H9 (cell line): Measurements from ENCODE around the gene DAB2IP. TPM values are rescaled to one million over a fixed set of nuclear protein-coding genes. Genes with fewer than 3 reads are reported as not detected.
A peak's percentile ranks its signal among the peaks of the same experiment; 100 is the strongest.

ENCODE experiments used
- DNase-seq: peaks from one replicate; pipeline ENCODE4 v3.0.0-alpha.2; 2017
- H2AFZ ChIP-seq: one replicate; pipeline ENCODE4 v1.6.1; 2013; ENCODE audit warnings: mild to moderate bottlenecking, low read length, control low read depth, moderate library complexity
- H2AK5ac ChIP-seq: 2 replicates; pipeline ENCODE4 v1.6.1; 2013; ENCODE audit warnings: low read length, control low read depth, mixed read lengths; ENCODE audit not compliant: insufficient read length
- H2BK120ac ChIP-seq: one replicate; pipeline ENCODE4 v1.6.1; 2013; ENCODE audit warnings: low read depth, mild to moderate bottlenecking, low read length, control low read depth, inconsistent platforms; ENCODE audit not compliant: poor library complexity, severe bottlenecking
- H2BK12ac ChIP-seq: 2 replicates; pipeline ENCODE4 v1.6.1; 2013; ENCODE audit warnings: low read length, control low read depth, mixed read lengths, low read depth; ENCODE audit not compliant: insufficient read length
- H2BK15ac ChIP-seq: 2 replicates; pipeline ENCODE4 v1.6.1; 2013; ENCODE audit warnings: low read depth, low read length, control low read depth
- H2BK20ac ChIP-seq: one replicate; pipeline ENCODE4 v1.6.1; 2013; ENCODE audit warnings: low read depth, mild to moderate bottlenecking, low read length, control low read depth, inconsistent platforms; ENCODE audit not compliant: poor library complexity, severe bottlenecking
- H2BK5ac ChIP-seq: 2 replicates; pipeline ENCODE4 v1.6.1; 2013; ENCODE audit warnings: low read length, control low read depth, mixed read lengths; ENCODE audit not compliant: insufficient read length
- H3K14ac ChIP-seq: 2 replicates; pipeline ENCODE4 v1.6.1; 2013; ENCODE audit warnings: low read length, control low read depth; ENCODE audit not compliant: insufficient read depth
- H3K18ac ChIP-seq: 2 replicates; pipeline ENCODE4 v1.6.1; 2013; ENCODE audit warnings: low read depth, mild to moderate bottlenecking, mixed read lengths, low read length, control low read depth; ENCODE audit not compliant: insufficient read length
- H3K23ac ChIP-seq: 2 replicates; pipeline ENCODE4 v1.6.1; 2013; ENCODE audit warnings: low read length, control low read depth, mixed read lengths, low read depth; ENCODE audit not compliant: insufficient read length
- H3K23me2 ChIP-seq: 2 replicates; pipeline ENCODE4 v1.6.1; 2013; ENCODE audit warnings: low read depth, mild to moderate bottlenecking, mixed read lengths, low read length, control low read depth; ENCODE audit not compliant: insufficient read length, poor library complexity, severe bottlenecking
- H3K27ac ChIP-seq: 2 replicates; pipeline ENCODE4 v1.5.1; 2013; ENCODE audit warnings: low read length, control low read depth, mixed read lengths, low read depth; ENCODE audit not compliant: insufficient read length
- H3K27me3 ChIP-seq: 2 replicates; pipeline ENCODE4 v1.6.1; 2013; ENCODE audit warnings: low read length, control low read depth, inconsistent platforms; ENCODE audit not compliant: insufficient read depth
- H3K4ac ChIP-seq: 2 replicates; pipeline ENCODE4 v1.6.1; 2013; ENCODE audit warnings: low read depth, mild to moderate bottlenecking, control low read depth, inconsistent platforms, low read length, moderate library complexity
- H3K4me1 ChIP-seq: 2 replicates; pipeline ENCODE4 v1.6.1; 2013; ENCODE audit warnings: low read length, control low read depth, inconsistent platforms; ENCODE audit not compliant: insufficient read depth
- H3K4me2 ChIP-seq: 2 replicates; pipeline ENCODE4 v1.6.1; 2013; ENCODE audit warnings: low read length, control low read depth, mixed read lengths; ENCODE audit not compliant: insufficient read length, insufficient read depth
- H3K56ac ChIP-seq: 2 replicates; pipeline ENCODE4 v1.6.1; 2013; ENCODE audit warnings: low read depth, mild to moderate bottlenecking, mixed read lengths, low read length, control low read depth; ENCODE audit not compliant: insufficient read length
- H3K79me1 ChIP-seq: 2 replicates; pipeline ENCODE4 v1.6.1; 2013; ENCODE audit warnings: low read depth, mild to moderate bottlenecking, moderate library complexity, low read length, control low read depth, inconsistent platforms; ENCODE audit not compliant: insufficient read depth, poor library complexity, severe bottlenecking
- H3K79me2 ChIP-seq: 2 replicates; pipeline ENCODE4 v1.6.1; 2013; ENCODE audit warnings: low read length, control low read depth, inconsistent platforms; ENCODE audit not compliant: insufficient read depth
- H3K9ac ChIP-seq: 2 replicates; pipeline ENCODE4 v1.6.1; 2013; ENCODE audit warnings: low read length, control low read depth, mixed read lengths; ENCODE audit not compliant: insufficient read length; ENCODE audit errors: extremely low read depth
- H3K9me3 ChIP-seq: one replicate; pipeline ENCODE4 v1.6.1; 2013; ENCODE audit warnings: low read depth, low read length, inconsistent platforms; ENCODE audit not compliant: control insufficient read depth
- H3T11ph ChIP-seq: one replicate; pipeline ENCODE4 v1.6.1; 2013; ENCODE audit warnings: mild to moderate bottlenecking, low read length, control low read depth, inconsistent platforms
- H4K20me1 ChIP-seq: one replicate; pipeline ENCODE4 v1.6.1; 2013; ENCODE audit not compliant: control insufficient read depth, insufficient read length, insufficient read depth
- H4K5ac ChIP-seq: 2 replicates; pipeline ENCODE4 v1.6.1; 2013; ENCODE audit warnings: low read depth, mild to moderate bottlenecking, mixed read lengths, low read length, control low read depth; ENCODE audit not compliant: insufficient read length
- H4K8ac ChIP-seq: replicated peaks from 2 replicates; pipeline ENCODE4 v1.6.1; 2013; ENCODE audit warnings: low read length, control low read depth, mixed read lengths, low read depth; ENCODE audit not compliant: insufficient read length
- H4K91ac ChIP-seq: 2 replicates; pipeline ENCODE4 v1.6.1; 2013; ENCODE audit warnings: low read depth, mild to moderate bottlenecking, moderate library complexity, mixed read lengths, low read length, control low read depth; ENCODE audit not compliant: insufficient read length
- H3K27ac Mint-ChIP-seq, 3 experiments: 2 replicates in 2 of 3; 3 replicates in 1 of 3; pipeline ENCODE4 v1.8.0; 2020 to 2021; ENCODE audit warnings: mixed read lengths in 3 of 3, mild to moderate bottlenecking in 1 of 3, moderate library complexity in 1 of 3
- H3K27me3 Mint-ChIP-seq: 2 replicates; pipeline ENCODE4 v1.8.0; 2021; ENCODE audit warnings: low read depth, mild to moderate bottlenecking, moderate library complexity, mixed read lengths
- H3K36me3 Mint-ChIP-seq, 3 experiments: 2 replicates in 2 of 3; 3 replicates in 1 of 3; pipeline ENCODE4 v1.8.0; 2020 to 2021; ENCODE audit warnings: low read depth in 3 of 3, mixed read lengths in 3 of 3; ENCODE audit not compliant: insufficient read depth in 1 of 3
- H3K4me1 Mint-ChIP-seq, 2 experiments: 2 replicates each; pipeline ENCODE4 v1.8.0; 2020; ENCODE audit warnings: mixed read lengths in 2 of 2
- H3K4me3 Mint-ChIP-seq, 2 experiments: 2 replicates in 1 of 2; 3 replicates in 1 of 2; pipeline ENCODE4 v1.8.0; 2020 to 2021; ENCODE audit warnings: mild to moderate bottlenecking in 2 of 2, mixed read lengths in 2 of 2, moderate library complexity in 1 of 2
- H3K9me3 Mint-ChIP-seq, 2 experiments: 2 replicates in 1 of 2; 3 replicates in 1 of 2; pipeline ENCODE4 v1.8.0; 2020; ENCODE audit warnings: mild to moderate bottlenecking in 2 of 2, mixed read lengths in 2 of 2, moderate library complexity in 1 of 2
- WGBS: extraction: QIAGEN DNeasy Blood & Tissue Kit; methylation state at CpG from one replicate; pipeline ENCODE4 v1.1.7; 2013; ENCODE audit warnings: missing lambda C conversion rate, low lambda C conversion rate, mixed read lengths; ENCODE audit not compliant: insufficient read length; ENCODE audit errors: extremely low coverage; 5-methylcytosine and 5-hydroxymethylcytosine counted together
- total RNA-seq: library from RNA; stranded (reverse); gene quantifications from 2 replicates; pipeline ENCODE4 v1.2.1, GENCODE V29; 2021
- TF ChIP-seq, protein P1 (sequence below): fragments of 200-600 bp; sonication (generic); conservative IDR thresholded peaks from 3 replicates; pipeline ENCODE4 v1.8.0; 2021; ENCODE audit warnings: antibody characterized with exemption, mild to moderate bottlenecking

The DAB2IP gene
- total RNA-seq, 1 experiment from 2014 or later: 22.6 TPM

DNA sequence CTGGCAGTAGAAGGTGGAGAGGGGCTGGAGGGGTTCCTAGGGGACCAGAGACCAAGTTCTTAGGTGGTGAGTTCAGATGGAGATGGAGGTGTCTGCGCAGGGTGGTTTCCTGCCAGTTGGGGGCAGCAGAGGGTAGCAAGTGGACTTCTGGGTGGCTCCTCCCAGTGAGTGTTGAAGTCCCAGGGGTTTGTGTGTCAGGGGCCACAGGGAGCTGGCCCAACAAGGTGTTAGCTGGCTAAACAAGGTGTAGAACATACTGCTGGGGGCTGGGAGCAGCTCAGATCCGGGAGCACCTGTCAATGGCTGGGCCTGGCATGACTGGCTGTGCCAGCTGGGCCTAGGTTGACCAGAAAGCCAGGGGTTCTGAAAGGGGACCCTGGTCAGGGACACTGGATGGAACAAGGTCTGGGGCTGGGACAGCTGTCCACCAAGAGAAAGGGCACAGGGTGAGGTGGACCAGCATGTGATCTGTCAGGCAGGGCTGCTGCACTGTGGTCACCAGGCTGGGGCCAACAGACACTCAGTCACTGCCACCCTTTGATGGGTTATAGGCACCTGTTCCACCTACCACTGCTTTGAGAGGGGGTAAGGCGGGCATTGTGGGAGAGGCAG is 35.6 kb downstream of the DAB2IP start:
- Histone ChIP-seq H3K9me3 (no peaks in the 10 kb centered on the region), H2BK12ac (no peak overlapping the region), H3T11ph (no peak overlapping the region), H4K91ac (no peak overlapping the region), H2AFZ (no peak overlapping the region), H4K5ac (no peak overlapping the region), H3K23ac (no peak overlapping the region), H3K27me3 (no peaks in the 10 kb centered on the region), H3K18ac (no peak overlapping the region), H3K23me2 (no peaks in the 10 kb centered on the region), H3K4ac (no peak overlapping the region), H3K79me1 (no peaks in the 10 kb centered on the region), H2AK5ac (no peak overlapping the region), H2BK20ac (no peak overlapping the region), H4K8ac (no peak overlapping the region), H3K4me2 (no peak overlapping the region), H3K27ac (no peak overlapping the region), H3K14ac (no peak overlapping the region), H3K9ac (no peak overlapping the region), H4K20me1 (peaks cover 3% of the 10 kb centered on the region), H2BK5ac (no peak overlapping the region), H2BK120ac (no peak overlapping the region), H3K79me2 (no peaks in the 10 kb centered on the region), H3K56ac (no peak overlapping the region), H3K4me1 (peaks cover 5% of the 10 kb centered on the region), H2BK15ac (no peak overlapping the region; the same call in 1 of the 2 replicates)
- Mint-ChIP-seq H3K27me3 (peaks cover 16% of the 10 kb centered on the region), H3K9me3 (no peaks in the 10 kb centered on the region), H3K4me3 (no peak overlapping the region; a peak in 1 of 5 replicates), H3K36me3 (peaks cover 0 to 4% (median 0%) of the 10 kb centered on the region in 3 experiments; a peak in 3 of 7 replicates), H3K27ac (peak overlapping the region in 1 of 3 experiments; percentile 52; a peak in 2 of 7 replicates), H3K4me1 (peaks cover 31 to 41% of the 10 kb centered on the region in 2 experiments)
- DNase-seq: peak; percentile 86
- WGBS: no CpG with 5 or more reads among the region's 3 CpGs
- TF ChIP-seq, protein P1, sequence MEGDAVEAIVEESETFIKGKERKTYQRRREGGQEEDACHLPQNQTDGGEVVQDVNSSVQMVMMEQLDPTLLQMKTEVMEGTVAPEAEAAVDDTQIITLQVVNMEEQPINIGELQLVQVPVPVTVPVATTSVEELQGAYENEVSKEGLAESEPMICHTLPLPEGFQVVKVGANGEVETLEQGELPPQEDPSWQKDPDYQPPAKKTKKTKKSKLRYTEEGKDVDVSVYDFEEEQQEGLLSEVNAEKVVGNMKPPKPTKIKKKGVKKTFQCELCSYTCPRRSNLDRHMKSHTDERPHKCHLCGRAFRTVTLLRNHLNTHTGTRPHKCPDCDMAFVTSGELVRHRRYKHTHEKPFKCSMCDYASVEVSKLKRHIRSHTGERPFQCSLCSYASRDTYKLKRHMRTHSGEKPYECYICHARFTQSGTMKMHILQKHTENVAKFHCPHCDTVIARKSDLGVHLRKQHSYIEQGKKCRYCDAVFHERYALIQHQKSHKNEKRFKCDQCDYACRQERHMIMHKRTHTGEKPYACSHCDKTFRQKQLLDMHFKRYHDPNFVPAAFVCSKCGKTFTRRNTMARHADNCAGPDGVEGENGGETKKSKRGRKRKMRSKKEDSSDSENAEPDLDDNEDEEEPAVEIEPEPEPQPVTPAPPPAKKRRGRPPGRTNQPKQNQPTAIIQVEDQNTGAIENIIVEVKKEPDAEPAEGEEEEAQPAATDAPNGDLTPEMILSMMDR: peak; percentile 88
